IMR-90 (cell line): ENCODE data around the gene SNTG2. TPM values are rescaled to one million over a fixed set of nuclear protein-coding genes. Genes with fewer than 3 reads are reported as not detected.

ENCODE experiments used
- ATAC-seq: fragments of 200-7000 bp; cut with Tn5 transposase; 2 replicates; pipeline ENCODE4 v1.9.1; 2020; ENCODE audit warnings: low read depth, mild to moderate bottlenecking, moderate library complexity
- BruUV-seq: library from RNA; stranded (reverse); fragments of 400-500 nt; replicated peaks from 2 replicates; lab custom pipeline; 2021; lab: Mats Ljungman, UMichigan
- CTCF ChIA-PET: fragments of 300-600 bp; formaldehyde crosslinking; extraction: SDS; loops from one replicate; lab custom pipeline; 2021; ENCODE audit warnings: antibody characterized with exemption; lab: Yijun Ruan, JAX
- POLR2A ChIA-PET: fragments of 300-600 bp; sonication (Branson Sonifier 250); formaldehyde crosslinking; loops from one replicate; lab custom pipeline; 2022; ENCODE audit warnings: antibody characterized with exemption; ENCODE audit not compliant: unreplicated experiment; lab: Charles Lee
- DNase-seq: peaks from one replicate; pipeline ENCODE4 v3.0.0; 2013
- H2AFZ ChIP-seq: replicated peaks from 2 replicates; pipeline ENCODE3; 2013; ENCODE audit warnings: low read length, mild to moderate bottlenecking; ENCODE audit not compliant: poor library complexity
- H2AK5ac ChIP-seq: 2 replicates; pipeline ENCODE4 v1.6.1; 2013; ENCODE audit warnings: low read depth, low read length, inconsistent platforms
- H2AK9ac ChIP-seq: replicated peaks from 2 replicates; pipeline ENCODE3; 2013; ENCODE audit warnings: mild to moderate bottlenecking, low read depth, low read length, moderate library complexity; ENCODE audit not compliant: poor library complexity
- H2BK120ac ChIP-seq: 2 replicates; pipeline ENCODE4 v1.6.1; 2013; ENCODE audit warnings: low read depth, low read length, inconsistent platforms
- H2BK15ac ChIP-seq: 3 replicates; pipeline ENCODE4 v1.6.1; 2013; ENCODE audit warnings: low read depth, low read length, inconsistent platforms
- H2BK20ac ChIP-seq: 2 replicates; pipeline ENCODE4 v1.6.1; 2013; ENCODE audit warnings: low read depth, mild to moderate bottlenecking, inconsistent platforms, low read length, moderate library complexity
- H2BK5ac ChIP-seq: 2 replicates; pipeline ENCODE4 v1.6.1; 2013; ENCODE audit warnings: mild to moderate bottlenecking, low read depth, low read length, inconsistent platforms; ENCODE audit not compliant: poor library complexity, severe bottlenecking
- H3K14ac ChIP-seq: replicated peaks from 2 replicates; pipeline ENCODE4 v1.6.1; 2013; ENCODE audit warnings: low read depth, low read length, inconsistent platforms
- H3K18ac ChIP-seq: 2 replicates; pipeline ENCODE4 v1.6.1; 2013; ENCODE audit warnings: low read depth, low read length, control low read depth
- H3K23ac ChIP-seq: 2 replicates; pipeline ENCODE4 v1.6.1; 2013; ENCODE audit warnings: low read depth, low read length, inconsistent platforms
- H3K27ac ChIP-seq: 2 replicates; pipeline ENCODE4 v1.5.1; 2013; ENCODE audit warnings: mild to moderate bottlenecking, control low read depth, low read length; ENCODE audit not compliant: insufficient read depth
- H3K27me3 ChIP-seq: 2 replicates; pipeline ENCODE4 v1.6.1; 2013; ENCODE audit warnings: low read length; ENCODE audit not compliant: control insufficient read depth, insufficient read depth
- H3K36me3 ChIP-seq: 2 replicates; pipeline ENCODE4 v1.6.1; 2013; ENCODE audit warnings: low read length, mixed read lengths; ENCODE audit not compliant: control insufficient read depth, insufficient read depth
- H3K4ac ChIP-seq: 2 replicates; pipeline ENCODE4 v1.6.1; 2013; ENCODE audit warnings: low read depth, low read length, inconsistent platforms
- H3K4me1 ChIP-seq: 2 replicates; pipeline ENCODE4 v1.6.1; 2013; ENCODE audit warnings: low read length, mixed read lengths; ENCODE audit not compliant: control insufficient read depth, insufficient read depth
- H3K4me2 ChIP-seq: 2 replicates; pipeline ENCODE4 v1.6.1; 2013; ENCODE audit warnings: low read depth, mild to moderate bottlenecking, control low read depth, low read length, moderate library complexity
- H3K4me3 ChIP-seq: 2 replicates; pipeline ENCODE4 v1.5.1; 2013; ENCODE audit warnings: low read depth, mild to moderate bottlenecking, control low read depth, low read length, moderate library complexity; ENCODE audit not compliant: insufficient read depth
- H3K56ac ChIP-seq: 2 replicates; pipeline ENCODE4 v1.6.1; 2013; ENCODE audit warnings: low read length, inconsistent platforms; ENCODE audit not compliant: insufficient read depth; ENCODE audit errors: extremely low read depth
- H3K79me1 ChIP-seq, 2 experiments: 2 replicates each; pipeline ENCODE4 v1.6.1; 2013; ENCODE audit warnings: low read length in 2 of 2, inconsistent platforms in 1 of 2, low read depth in 1 of 2
- H3K9ac ChIP-seq: 2 replicates; pipeline ENCODE4 v1.6.1; 2013; ENCODE audit warnings: low read depth, low read length, control low read depth
- H3K9me1 ChIP-seq: 2 replicates; pipeline ENCODE4 v1.6.1; 2013; ENCODE audit warnings: low read length, inconsistent platforms; ENCODE audit not compliant: insufficient read depth
- H3K9me3 ChIP-seq: 2 replicates; pipeline ENCODE4 v1.6.1; 2013; ENCODE audit warnings: low read length; ENCODE audit not compliant: control insufficient read depth, insufficient read depth
- H4K20me1 ChIP-seq: 2 replicates; pipeline ENCODE4 v1.6.1; 2013; ENCODE audit warnings: low read length, inconsistent platforms; ENCODE audit not compliant: insufficient read depth
- H4K5ac ChIP-seq: 2 replicates; pipeline ENCODE4 v1.6.1; 2013; ENCODE audit warnings: mild to moderate bottlenecking, low read depth, low read length, control low read depth
- H4K8ac ChIP-seq, 2 experiments: 2 replicates each; pipeline ENCODE4 v1.6.1; 2013; ENCODE audit warnings: low read depth in 2 of 2, low read length in 2 of 2, control low read depth in 1 of 2, inconsistent platforms in 1 of 2
- H4K91ac ChIP-seq: 2 replicates; pipeline ENCODE4 v1.6.1; 2013; ENCODE audit warnings: low read depth, low read length, inconsistent platforms; ENCODE audit not compliant: insufficient read depth
- BHLHE40 ChIP-seq: fragments of 150-350 bp; IDR thresholded peaks from 2 replicates; pipeline ENCODE4 v1.6.1; 2016; ENCODE audit warnings: mild to moderate bottlenecking, low read depth, low read length
- CEBPB ChIP-seq: IDR thresholded peaks from 2 replicates; pipeline ENCODE4 v1.6.1; 2012; ENCODE audit warnings: low read depth, low read length, improper control_type of control experiment
- CHD1 ChIP-seq: IDR thresholded peaks from 2 replicates; pipeline ENCODE4 v1.6.1; 2012; ENCODE audit warnings: low read depth, low read length, improper control_type of control experiment
- CTCF ChIP-seq: conservative IDR thresholded peaks from 2 replicates; pipeline ENCODE4 v1.5.1; 2012; ENCODE audit warnings: mild to moderate bottlenecking, low read depth, low read length, improper control_type of control experiment
- ELK1 ChIP-seq: fragments of 150-350 bp; IDR thresholded peaks from 2 replicates; pipeline ENCODE4 v1.6.1; 2016; ENCODE audit warnings: low read depth, mild to moderate bottlenecking, low read length, moderate library complexity, borderline replicate concordance
- FOS ChIP-seq: fragments of 150-350 bp; IDR thresholded peaks from 2 replicates; pipeline ENCODE4 v1.6.1; 2016; ENCODE audit warnings: low read depth, low read length
- MAFK ChIP-seq: IDR thresholded peaks from 2 replicates; pipeline ENCODE4 v1.6.1; 2012; ENCODE audit warnings: low read depth, low read length, improper control_type of control experiment
- MAZ ChIP-seq: IDR thresholded peaks from 2 replicates; pipeline ENCODE4 v1.6.1; 2012; ENCODE audit warnings: low read depth, mild to moderate bottlenecking, low read length, improper control_type of control experiment, moderate library complexity, borderline replicate concordance
- MXI1 ChIP-seq: IDR thresholded peaks from 2 replicates; pipeline ENCODE4 v1.6.1; 2012; ENCODE audit warnings: low read depth, mild to moderate bottlenecking, low read length, moderate library complexity, borderline replicate concordance
- NFE2L2 ChIP-seq: fragments of 150-350 bp; IDR thresholded peaks from 2 replicates; pipeline ENCODE4 v1.6.1; 2016; ENCODE audit warnings: low read depth, mild to moderate bottlenecking, low read length
- POLR2A ChIP-seq: IDR thresholded peaks from 2 replicates; pipeline ENCODE4 v1.6.1; 2012; ENCODE audit warnings: mild to moderate bottlenecking, low read depth, low read length
- RAD21 ChIP-seq: IDR thresholded peaks from 2 replicates; pipeline ENCODE4 v1.6.1; 2012; ENCODE audit warnings: low read length, improper control_type of control experiment
- RCOR1 ChIP-seq: IDR thresholded peaks from 2 replicates; pipeline ENCODE4 v1.6.1; 2012; ENCODE audit warnings: mild to moderate bottlenecking, low read length, improper control_type of control experiment; ENCODE audit not compliant: insufficient replicate concordance
- RFX5 ChIP-seq: IDR thresholded peaks from 2 replicates; pipeline ENCODE4 v1.8.0; 2012; ENCODE audit warnings: low read depth, mild to moderate bottlenecking, low read length, moderate library complexity
- SMC3 ChIP-seq: fragments of 150-350 bp; IDR thresholded peaks from 2 replicates; pipeline ENCODE4 v1.6.1; 2016; ENCODE audit warnings: low read depth, mild to moderate bottlenecking, antibody characterized with exemption, low read length, moderate library complexity
- WGBS, 2 experiments: methylation state at CpG; one replicate each; pipeline versions ENCODE4 v1.1.5 to v1.1.7; 2013; ENCODE audit warnings: missing lambda C conversion rate in 2 of 2; ENCODE audit not compliant: insufficient read length in 1 of 2; ENCODE audit errors: extremely low coverage in 2 of 2; 5-methylcytosine and 5-hydroxymethylcytosine counted together
- dilution Hi-C: fragments of 300-500 bp; cut with HindIII; formaldehyde crosslinking; loops from one replicate; pipeline ENCODE4 v1.14.3; 2018; ENCODE audit warnings: low sequenced_read_pairs; ENCODE audit not compliant: unreplicated experiment
- in situ Hi-C: fragments of 300-500 bp; cut with MboI; formaldehyde crosslinking; loops from 3 replicates; pipeline ENCODE4 v1.14.3; 2019; ENCODE audit warnings: low sequenced_read_pairs, inconsistent platforms, mixed read lengths
- intact Hi-C: fragments of 100-400 bp; cut with micrococcal nuclease; formaldehyde crosslinking; loops from 2 replicates; pipeline ENCODE4 v1.10.0; 2022
- polyA plus RNA-seq, 3 experiments: library from polyadenylated mRNA; depleted of rRNA; stranded (reverse); fragments of >200 nt; gene quantifications; 2 replicates each; pipeline ENCODE4 v1.2.3, GENCODE V29; 2012; ENCODE audit warnings: low replicate concordance in 1 of 3
- total RNA-seq: library from RNA; depleted of rRNA; stranded (reverse); fragments of >200 nt; gene quantifications from 2 replicates; pipeline ENCODE4 v1.2.3, GENCODE V29; 2012
- TF ChIP-seq, protein P1 (sequence below): fragments of 150-350 bp; IDR thresholded peaks from 2 replicates; pipeline ENCODE4 v1.6.1; 2017; ENCODE audit warnings: mild to moderate bottlenecking, antibody characterized with exemption, low read length, low read depth

Gene SNTG2
- total and polyA plus RNA-seq, 2 of the 4 experiments (the other 2 are of a cell fraction), result under 0.01 to 0.17 TPM

DNA sequence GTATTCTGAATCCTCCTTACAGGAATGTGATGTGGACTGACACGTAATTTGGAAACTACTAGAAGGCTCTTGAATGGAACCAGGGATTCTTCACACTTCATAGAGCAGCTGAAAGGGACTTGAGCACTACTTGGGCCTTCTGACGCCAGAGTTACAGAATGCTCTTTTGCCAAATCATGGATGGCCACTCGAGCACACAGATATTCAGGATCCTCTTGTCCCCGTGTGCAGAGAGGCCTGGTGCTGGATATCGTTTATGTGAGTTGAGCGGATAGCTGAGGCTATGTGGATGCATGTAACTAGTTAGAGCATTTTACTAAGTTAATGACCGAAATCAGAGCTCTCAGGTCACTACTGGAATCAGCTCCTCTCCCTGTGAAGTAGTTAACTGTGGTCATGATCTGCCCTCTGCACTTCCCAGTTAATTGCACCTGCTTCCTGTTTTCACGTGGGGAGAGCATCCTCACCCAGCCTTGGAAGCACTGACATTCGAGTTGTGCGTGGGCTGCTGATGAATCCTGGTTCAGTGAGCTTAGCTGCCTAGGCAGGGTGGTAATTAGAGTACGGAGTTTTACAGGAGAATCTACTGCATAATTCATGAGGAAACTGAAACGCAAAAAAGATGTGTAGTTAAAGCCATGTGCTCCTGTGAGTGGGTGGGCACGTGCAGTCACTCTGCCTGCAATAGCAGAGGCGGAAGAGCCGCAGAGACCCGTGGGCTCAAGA is 457.5 kb downstream of the SNTG2 start:
- H3K9me1 ChIP-seq, result no peaks in the 10 kb centered on the region
- no peak overlapping the region for H2AFZ ChIP-seq
- CTCF ChIA-PET, result no interaction called here
- H4K20me1 ChIP-seq, result no peaks in the 10 kb centered on the region
- H3K4ac ChIP-seq, result no peak overlapping the region
- H3K14ac ChIP-seq, result no peak overlapping the region
- dilution Hi-C loops, result no loop called here
- no peaks in the 10 kb centered on the region for H3K79me1 ChIP-seq
- H2AK9ac ChIP-seq, result no peak overlapping the region
- no peak overlapping the region for H2AK5ac ChIP-seq
- no peak overlapping the region for H2BK15ac ChIP-seq
- no peak overlapping the region for H2BK120ac ChIP-seq
- intact Hi-C loops, result no loop called here
- BruUV-seq, result no TSS peak
- no peak overlapping the region for H3K56ac ChIP-seq
- no peak for TF ChIP-seq RFX5
- TF ChIP-seq MAZ, result no peak
- no peak for TF ChIP-seq CHD1
- TF ChIP-seq CTCF, result no peak
- no peak for TF ChIP-seq POLR2A
- TF ChIP-seq SMC3, result no peak
- no peak for TF ChIP-seq CEBPB
- TF ChIP-seq, protein P1, sequence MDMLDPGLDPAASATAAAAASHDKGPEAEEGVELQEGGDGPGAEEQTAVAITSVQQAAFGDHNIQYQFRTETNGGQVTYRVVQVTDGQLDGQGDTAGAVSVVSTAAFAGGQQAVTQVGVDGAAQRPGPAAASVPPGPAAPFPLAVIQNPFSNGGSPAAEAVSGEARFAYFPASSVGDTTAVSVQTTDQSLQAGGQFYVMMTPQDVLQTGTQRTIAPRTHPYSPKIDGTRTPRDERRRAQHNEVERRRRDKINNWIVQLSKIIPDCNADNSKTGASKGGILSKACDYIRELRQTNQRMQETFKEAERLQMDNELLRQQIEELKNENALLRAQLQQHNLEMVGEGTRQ, result no peak
- TF ChIP-seq MXI1, result no peak
- TF ChIP-seq RCOR1, result no peak
- TF ChIP-seq FOS, result no peak
- no peak for TF ChIP-seq RAD21
- no peak for TF ChIP-seq MAFK
- TF ChIP-seq ELK1, result no peak
- TF ChIP-seq NFE2L2, result no peak
- TF ChIP-seq BHLHE40, result no peak
- no peaks in the 10 kb centered on the region for H3K4me1 ChIP-seq
- H3K4me3 ChIP-seq, result no peak overlapping the region
- H4K5ac ChIP-seq, result no peak overlapping the region
- ATAC-seq (no peak), DNase-seq (no peak)
- H3K4me2 ChIP-seq, result no peak overlapping the region
- no peaks in the 10 kb centered on the region for H3K27me3 ChIP-seq
- no peak overlapping the region for H3K23ac ChIP-seq
- in situ Hi-C loops, result no loop called here
- POLR2A ChIA-PET, result no interaction called here
- no CpG with 5 or more reads among the region's 16 CpGs for WGBS, 2 experiments
- no peak overlapping the region for H3K9ac ChIP-seq
- peaks cover 19% of the 10 kb centered on the region for H3K9me3 ChIP-seq
- no peak overlapping the region for H3K18ac ChIP-seq
- no peak overlapping the region for H4K91ac ChIP-seq
- no peak overlapping the region for H2BK20ac ChIP-seq
- no peaks in the 10 kb centered on the region for H3K36me3 ChIP-seq
- H2BK5ac ChIP-seq, result no peak overlapping the region
- no peak overlapping the region for H4K8ac ChIP-seq
- H3K27ac ChIP-seq, result no peak overlapping the region
